Measurements from ENCODE around the gene FCN1. TPM values are rescaled to one million over a fixed set of nuclear protein-coding genes. Genes with fewer than 3 reads are reported as not detected.

The FCN1 gene
- total and polyA plus RNA-seq, 2 of the 8 experiments (the other 6 are each of a cell fraction or from before 2014, with no cell fraction given): not detected

DNA sequence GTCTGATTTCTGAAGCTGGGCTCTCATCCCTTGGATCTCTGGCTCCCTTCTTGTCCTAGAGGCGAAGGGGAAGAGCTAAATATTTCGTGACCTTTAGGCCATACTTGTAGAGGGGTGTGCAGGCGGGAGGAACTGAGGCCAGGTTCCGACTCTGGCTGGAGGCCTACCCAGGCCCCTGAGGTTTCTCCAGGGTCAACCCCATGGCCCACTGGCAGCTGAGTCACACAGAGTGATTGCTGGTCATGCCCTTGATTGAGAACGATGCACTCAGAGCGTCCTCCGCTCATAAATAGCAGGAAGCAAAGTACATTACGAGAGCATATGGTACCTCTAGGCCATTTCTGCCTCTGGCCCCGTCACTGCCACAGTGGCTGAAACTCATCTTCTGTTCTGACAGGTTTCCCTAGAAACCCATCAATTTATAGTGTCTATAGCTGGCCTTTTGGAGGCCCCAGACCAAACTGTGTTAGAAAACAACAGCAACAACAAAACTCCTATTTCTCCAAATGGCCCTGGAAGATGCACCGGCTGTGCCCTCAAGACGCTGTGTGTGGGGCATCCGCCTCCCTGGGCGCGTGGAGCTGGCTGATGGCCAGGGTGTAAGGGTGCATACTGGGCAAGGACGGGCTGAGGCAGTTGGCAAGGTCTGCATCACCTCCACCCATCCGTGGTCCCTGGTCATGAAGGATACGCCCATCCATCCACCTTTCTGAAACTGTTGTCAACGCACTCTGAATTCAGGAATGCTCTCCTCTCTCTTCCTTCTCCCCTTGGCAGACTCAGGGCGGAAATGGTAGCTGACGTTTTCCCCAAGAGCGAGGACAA lies 32.9 kb upstream of the FCN1 start (continued):
- no peak for TF ChIP-seq PHF8 (conservative IDR thresholded peaks at IDR 0.05; ENCODE audit: low read depth, low read length)
- TF ChIP-seq KDM5A (IDR thresholded peaks at IDR 0.05; ENCODE audit: low read length): no peak
- no peak for TF ChIP-seq SP1 (IDR thresholded peaks at IDR 0.05; ENCODE audit: low read depth, low read length)
- TF ChIP-seq CHD2 (IDR thresholded peaks at IDR 0.05; ENCODE audit: low read length): no peak
- no peak for TF ChIP-seq TAF1 (IDR thresholded peaks at IDR 0.05; ENCODE audit: low read depth, low read length)
- no peak for TF ChIP-seq EZH2 (IDR thresholded peaks at IDR 0.05; ENCODE audit: low read depth, low read length, severe bottlenecking)
- TF ChIP-seq BACH1 (IDR thresholded peaks at IDR 0.05; ENCODE audit: low read length): no peak
- TF ChIP-seq POLR2A (IDR thresholded peaks at IDR 0.05; ENCODE audit: control extremely low read depth in 1 of 2, low read depth in 2 of 2, low read length in 2 of 2): no peak
- no peak for TF ChIP-seq TEAD4 (IDR thresholded peaks at IDR 0.05; ENCODE audit: low read depth, low read length)
- TF ChIP-seq SIRT6 (IDR thresholded peaks at IDR 0.05; ENCODE audit: low read length): no peak

Data from H1 (cell line).